Stomach (tissue), 4 donors: ENCODE data around the gene CERK.

Experiments used
- POLR2AphosphoS5 ChIP-seq, 3 donors: sonication (generic); formaldehyde crosslinking; IDR thresholded peaks; one replicate each; pipeline ENCODE4 v1.6.1; 2016; ENCODE audit warnings: antibody characterized with exemption in 3 of 3
- TF ChIP-seq, protein P1 (sequence below), 7 experiments: fragments of 450-650 bp in 4 of 7; fragments of 200-600 bp in 3 of 7; sonication (generic) in 3 of 7; IDR thresholded peaks; one replicate each; pipeline ENCODE4 v1.5.1; 2016 to 2019; ENCODE audit warnings: antibody characterized with exemption in 7 of 7, control low read depth in 2 of 7, mild to moderate bottlenecking in 1 of 7

DNA sequence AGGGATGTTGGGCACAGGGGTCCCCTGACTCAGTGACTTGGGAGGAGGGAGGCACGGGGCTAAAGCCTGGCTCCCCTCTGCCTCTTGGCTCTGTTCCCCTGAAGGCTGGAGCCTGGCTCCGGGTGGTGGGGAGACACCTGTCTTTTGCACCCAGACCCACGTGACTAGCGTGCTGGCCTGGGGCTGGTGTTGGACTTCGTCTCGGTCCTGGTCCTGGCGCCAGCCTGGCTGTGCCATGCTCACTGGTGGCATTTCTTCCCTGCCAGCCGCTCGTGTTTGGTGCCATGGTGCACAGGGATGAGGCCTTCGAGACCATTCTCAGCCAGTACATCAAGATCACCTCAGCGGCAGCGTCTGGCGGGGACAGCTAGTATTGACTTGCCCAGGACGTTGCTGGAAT lies 61.2 kb downstream of the CERK start:
- TF ChIP-seq, protein P1, sequence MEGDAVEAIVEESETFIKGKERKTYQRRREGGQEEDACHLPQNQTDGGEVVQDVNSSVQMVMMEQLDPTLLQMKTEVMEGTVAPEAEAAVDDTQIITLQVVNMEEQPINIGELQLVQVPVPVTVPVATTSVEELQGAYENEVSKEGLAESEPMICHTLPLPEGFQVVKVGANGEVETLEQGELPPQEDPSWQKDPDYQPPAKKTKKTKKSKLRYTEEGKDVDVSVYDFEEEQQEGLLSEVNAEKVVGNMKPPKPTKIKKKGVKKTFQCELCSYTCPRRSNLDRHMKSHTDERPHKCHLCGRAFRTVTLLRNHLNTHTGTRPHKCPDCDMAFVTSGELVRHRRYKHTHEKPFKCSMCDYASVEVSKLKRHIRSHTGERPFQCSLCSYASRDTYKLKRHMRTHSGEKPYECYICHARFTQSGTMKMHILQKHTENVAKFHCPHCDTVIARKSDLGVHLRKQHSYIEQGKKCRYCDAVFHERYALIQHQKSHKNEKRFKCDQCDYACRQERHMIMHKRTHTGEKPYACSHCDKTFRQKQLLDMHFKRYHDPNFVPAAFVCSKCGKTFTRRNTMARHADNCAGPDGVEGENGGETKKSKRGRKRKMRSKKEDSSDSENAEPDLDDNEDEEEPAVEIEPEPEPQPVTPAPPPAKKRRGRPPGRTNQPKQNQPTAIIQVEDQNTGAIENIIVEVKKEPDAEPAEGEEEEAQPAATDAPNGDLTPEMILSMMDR (IDR thresholded peaks at IDR 0.05): no peak
- TF ChIP-seq POLR2AphosphoS5 (IDR thresholded peaks at IDR 0.05): no peak
